GM18520 (cell line): ENCODE data around the gene TK2.
"Not testable (repeated sequence)": the region's sequence is repeated elsewhere in the genome, so short reads cannot be mapped to it uniquely, and the experiment has no call there.

ENCODE experiments used
- ATAC-seq: cut with Tn5 transposase; IDR thresholded peaks from one replicate; pipeline ENCODE4 v1.9.1; 2021; ENCODE audit not compliant: unreplicated experiment

TK2 gene

GRCh38 chr16:66469947-66470546 is 79.9 kb downstream of the TK2 start:
- no peak for ATAC-seq

- ATAC-seq: no peak
Observed at GRCh38 chr16:66469291-66469946, 80.5 kb downstream of the TK2 start.

GRCh38 chr16:66468321-66468965 is 81.5 kb downstream of the TK2 start:
- ATAC-seq: no peak

GRCh38 chr16:66467611-66468010 is 82.3 kb downstream of the TK2 start:
- ATAC-seq: no peak

GRCh38 chr16:66466636-66467035 is 83.3 kb downstream of the TK2 start:
- not testable (repeated sequence) for ATAC-seq

GRCh38 chr16:66465946-66466345 is 84.0 kb downstream of the TK2 start:
- ATAC-seq: not testable (repeated sequence)

- ATAC-seq: no peak
Observed at GRCh38 chr16:66462912-66463311, 87.0 kb downstream of the TK2 start.

- ATAC-seq: no peak
Observed at GRCh38 chr16:66460703-66461102, 89.2 kb downstream of the TK2 start.

- no peak for ATAC-seq
Observed at GRCh38 chr16:66459878-66460277, 90.0 kb downstream of the TK2 start.

GRCh38 chr16:66458853-66459252 is 91.1 kb downstream of the TK2 start:
- no peak for ATAC-seq

- ATAC-seq: no peak
Observed at GRCh38 chr16:66458292-66458691, 91.6 kb downstream of the TK2 start.
